H9 (cell line): ENCODE data around the gene PEPD. TPM values are rescaled to one million over a fixed set of nuclear protein-coding genes. Genes with fewer than 3 reads are reported as not detected.

Source experiments
- DNase-seq: peaks from one replicate; pipeline ENCODE4 v3.0.0-alpha.2; 2017
- H2AFZ ChIP-seq: one replicate; pipeline ENCODE4 v1.6.1; 2013; ENCODE audit warnings: mild to moderate bottlenecking, low read length, control low read depth, moderate library complexity
- H2AK5ac ChIP-seq: 2 replicates; pipeline ENCODE4 v1.6.1; 2013; ENCODE audit warnings: low read length, control low read depth, mixed read lengths; ENCODE audit not compliant: insufficient read length
- H2BK120ac ChIP-seq: one replicate; pipeline ENCODE4 v1.6.1; 2013; ENCODE audit warnings: low read depth, mild to moderate bottlenecking, low read length, control low read depth, inconsistent platforms; ENCODE audit not compliant: poor library complexity, severe bottlenecking
- H2BK12ac ChIP-seq: 2 replicates; pipeline ENCODE4 v1.6.1; 2013; ENCODE audit warnings: low read length, control low read depth, mixed read lengths, low read depth; ENCODE audit not compliant: insufficient read length
- H2BK15ac ChIP-seq: 2 replicates; pipeline ENCODE4 v1.6.1; 2013; ENCODE audit warnings: low read depth, low read length, control low read depth
- H2BK20ac ChIP-seq: one replicate; pipeline ENCODE4 v1.6.1; 2013; ENCODE audit warnings: low read depth, mild to moderate bottlenecking, low read length, control low read depth, inconsistent platforms; ENCODE audit not compliant: poor library complexity, severe bottlenecking
- H2BK5ac ChIP-seq: 2 replicates; pipeline ENCODE4 v1.6.1; 2013; ENCODE audit warnings: low read length, control low read depth, mixed read lengths; ENCODE audit not compliant: insufficient read length
- H3K14ac ChIP-seq: 2 replicates; pipeline ENCODE4 v1.6.1; 2013; ENCODE audit warnings: low read length, control low read depth; ENCODE audit not compliant: insufficient read depth
- H3K18ac ChIP-seq: 2 replicates; pipeline ENCODE4 v1.6.1; 2013; ENCODE audit warnings: low read depth, mild to moderate bottlenecking, mixed read lengths, low read length, control low read depth; ENCODE audit not compliant: insufficient read length
- H3K23ac ChIP-seq: 2 replicates; pipeline ENCODE4 v1.6.1; 2013; ENCODE audit warnings: low read length, control low read depth, mixed read lengths, low read depth; ENCODE audit not compliant: insufficient read length
- H3K23me2 ChIP-seq: 2 replicates; pipeline ENCODE4 v1.6.1; 2013; ENCODE audit warnings: low read depth, mild to moderate bottlenecking, mixed read lengths, low read length, control low read depth; ENCODE audit not compliant: insufficient read length, poor library complexity, severe bottlenecking
- H3K27ac ChIP-seq: 2 replicates; pipeline ENCODE4 v1.5.1; 2013; ENCODE audit warnings: low read length, control low read depth, mixed read lengths, low read depth; ENCODE audit not compliant: insufficient read length
- H3K27me3 ChIP-seq: 2 replicates; pipeline ENCODE4 v1.6.1; 2013; ENCODE audit warnings: low read length, control low read depth, inconsistent platforms; ENCODE audit not compliant: insufficient read depth
- H3K4ac ChIP-seq: 2 replicates; pipeline ENCODE4 v1.6.1; 2013; ENCODE audit warnings: low read depth, mild to moderate bottlenecking, control low read depth, inconsistent platforms, low read length, moderate library complexity
- H3K4me1 ChIP-seq: 2 replicates; pipeline ENCODE4 v1.6.1; 2013; ENCODE audit warnings: low read length, control low read depth, inconsistent platforms; ENCODE audit not compliant: insufficient read depth
- H3K4me2 ChIP-seq: 2 replicates; pipeline ENCODE4 v1.6.1; 2013; ENCODE audit warnings: low read length, control low read depth, mixed read lengths; ENCODE audit not compliant: insufficient read length, insufficient read depth
- H3K56ac ChIP-seq: 2 replicates; pipeline ENCODE4 v1.6.1; 2013; ENCODE audit warnings: low read depth, mild to moderate bottlenecking, mixed read lengths, low read length, control low read depth; ENCODE audit not compliant: insufficient read length
- H3K79me1 ChIP-seq: 2 replicates; pipeline ENCODE4 v1.6.1; 2013; ENCODE audit warnings: low read depth, mild to moderate bottlenecking, moderate library complexity, low read length, control low read depth, inconsistent platforms; ENCODE audit not compliant: insufficient read depth, poor library complexity, severe bottlenecking
- H3K79me2 ChIP-seq: 2 replicates; pipeline ENCODE4 v1.6.1; 2013; ENCODE audit warnings: low read length, control low read depth, inconsistent platforms; ENCODE audit not compliant: insufficient read depth
- H3K9ac ChIP-seq: 2 replicates; pipeline ENCODE4 v1.6.1; 2013; ENCODE audit warnings: low read length, control low read depth, mixed read lengths; ENCODE audit not compliant: insufficient read length; ENCODE audit errors: extremely low read depth
- H3K9me3 ChIP-seq: one replicate; pipeline ENCODE4 v1.6.1; 2013; ENCODE audit warnings: low read depth, low read length, inconsistent platforms; ENCODE audit not compliant: control insufficient read depth
- H3T11ph ChIP-seq: one replicate; pipeline ENCODE4 v1.6.1; 2013; ENCODE audit warnings: mild to moderate bottlenecking, low read length, control low read depth, inconsistent platforms
- H4K20me1 ChIP-seq: one replicate; pipeline ENCODE4 v1.6.1; 2013; ENCODE audit not compliant: control insufficient read depth, insufficient read length, insufficient read depth
- H4K5ac ChIP-seq: 2 replicates; pipeline ENCODE4 v1.6.1; 2013; ENCODE audit warnings: low read depth, mild to moderate bottlenecking, mixed read lengths, low read length, control low read depth; ENCODE audit not compliant: insufficient read length
- H4K8ac ChIP-seq: replicated peaks from 2 replicates; pipeline ENCODE4 v1.6.1; 2013; ENCODE audit warnings: low read length, control low read depth, mixed read lengths, low read depth; ENCODE audit not compliant: insufficient read length
- H4K91ac ChIP-seq: 2 replicates; pipeline ENCODE4 v1.6.1; 2013; ENCODE audit warnings: low read depth, mild to moderate bottlenecking, moderate library complexity, mixed read lengths, low read length, control low read depth; ENCODE audit not compliant: insufficient read length
- H3K27ac Mint-ChIP-seq, 3 experiments: 2 replicates in 2 of 3; 3 replicates in 1 of 3; pipeline ENCODE4 v1.8.0; 2020 to 2021; ENCODE audit warnings: mixed read lengths in 3 of 3, mild to moderate bottlenecking in 1 of 3, moderate library complexity in 1 of 3
- H3K27me3 Mint-ChIP-seq: 2 replicates; pipeline ENCODE4 v1.8.0; 2021; ENCODE audit warnings: low read depth, mild to moderate bottlenecking, moderate library complexity, mixed read lengths
- H3K36me3 Mint-ChIP-seq, 3 experiments: 2 replicates in 2 of 3; 3 replicates in 1 of 3; pipeline ENCODE4 v1.8.0; 2020 to 2021; ENCODE audit warnings: low read depth in 3 of 3, mixed read lengths in 3 of 3; ENCODE audit not compliant: insufficient read depth in 1 of 3
- H3K4me1 Mint-ChIP-seq, 2 experiments: 2 replicates each; pipeline ENCODE4 v1.8.0; 2020; ENCODE audit warnings: mixed read lengths in 2 of 2
- H3K4me3 Mint-ChIP-seq, 2 experiments: 2 replicates in 1 of 2; 3 replicates in 1 of 2; pipeline ENCODE4 v1.8.0; 2020 to 2021; ENCODE audit warnings: mild to moderate bottlenecking in 2 of 2, mixed read lengths in 2 of 2, moderate library complexity in 1 of 2
- H3K9me3 Mint-ChIP-seq, 2 experiments: 2 replicates in 1 of 2; 3 replicates in 1 of 2; pipeline ENCODE4 v1.8.0; 2020; ENCODE audit warnings: mild to moderate bottlenecking in 2 of 2, mixed read lengths in 2 of 2, moderate library complexity in 1 of 2
- CTCF ChIP-seq: fragments of 200-600 bp; sonication (generic); conservative IDR thresholded peaks from 3 replicates; pipeline ENCODE4 v1.8.0; 2021; ENCODE audit warnings: antibody characterized with exemption, mild to moderate bottlenecking
- WGBS: extraction: QIAGEN DNeasy Blood & Tissue Kit; methylation state at CpG from one replicate; pipeline ENCODE4 v1.1.7; 2013; ENCODE audit warnings: missing lambda C conversion rate, low lambda C conversion rate, mixed read lengths; ENCODE audit not compliant: insufficient read length; ENCODE audit errors: extremely low coverage; 5-methylcytosine and 5-hydroxymethylcytosine counted together
- total RNA-seq: library from RNA; stranded (reverse); gene quantifications from 2 replicates; pipeline ENCODE4 v1.2.1, GENCODE V29; 2021

PEPD gene
- total RNA-seq, 1 experiment from 2014 or later = 52.8 TPM

GRCh38 chr19:33561261-33561660 is 39.7 kb upstream of the PEPD start:
- no peak overlapping the region for H4K91ac ChIP-seq
- no peak overlapping the region for H3K4me2 ChIP-seq
- H4K5ac ChIP-seq = no peak overlapping the region
- DNase-seq = no peak
- no peaks in the 10 kb centered on the region for H3K79me1 ChIP-seq
- Mint-ChIP-seq H3K4me3 (no peak overlapping the region), H3K27ac (no peak overlapping the region), H3K4me1 (peaks cover 18% of the 10 kb centered on the region in 2 experiments), H3K27me3 (peaks cover 8% of the 10 kb centered on the region), H3K9me3 (no peaks in the 10 kb centered on the region), H3K36me3 (no peaks in the 10 kb centered on the region)
- H4K8ac ChIP-seq = no peak overlapping the region
- H3K56ac ChIP-seq = no peak overlapping the region
- no peaks in the 10 kb centered on the region for H3K4me1 ChIP-seq
- H2AFZ ChIP-seq = no peak overlapping the region
- H3T11ph ChIP-seq = no peak overlapping the region
- H3K9ac ChIP-seq = no peak overlapping the region
- H3K23ac ChIP-seq = no peak overlapping the region
- H2AK5ac ChIP-seq = no peak overlapping the region
- H3K18ac ChIP-seq = no peak overlapping the region
- H3K9me3 ChIP-seq = no peaks in the 10 kb centered on the region
- no peak overlapping the region for H3K4ac ChIP-seq
- H3K23me2 ChIP-seq = no peaks in the 10 kb centered on the region
- H3K27ac ChIP-seq = no peak overlapping the region
- no peak overlapping the region for H2BK20ac ChIP-seq
- no peak overlapping the region for H2BK12ac ChIP-seq
- no peak overlapping the region for H3K14ac ChIP-seq
- no peak for TF ChIP-seq CTCF
- no peak overlapping the region for H2BK15ac ChIP-seq
- no peaks in the 10 kb centered on the region for H3K79me2 ChIP-seq
- no peak overlapping the region for H2BK120ac ChIP-seq
- no CpG with 5 or more reads among the region's 6 CpGs for WGBS
- H4K20me1 ChIP-seq = no peaks in the 10 kb centered on the region
- no peak overlapping the region for H2BK5ac ChIP-seq
- H3K27me3 ChIP-seq = no peaks in the 10 kb centered on the region
